GM18505 (cell line): ENCODE data around the gene SNX25.

Source experiments
- ATAC-seq: cut with Tn5 transposase; IDR thresholded peaks from one replicate; pipeline ENCODE4 v1.9.1; 2021; ENCODE audit not compliant: unreplicated experiment
- POLR2A ChIP-seq: IDR thresholded peaks from 4 replicates; pipeline ENCODE4 v1.6.1; 2011; ENCODE audit warnings: borderline replicate concordance; ENCODE audit not compliant: insufficient read depth, insufficient read length; ENCODE audit errors: extremely low read depth

The SNX25 gene

DNA sequence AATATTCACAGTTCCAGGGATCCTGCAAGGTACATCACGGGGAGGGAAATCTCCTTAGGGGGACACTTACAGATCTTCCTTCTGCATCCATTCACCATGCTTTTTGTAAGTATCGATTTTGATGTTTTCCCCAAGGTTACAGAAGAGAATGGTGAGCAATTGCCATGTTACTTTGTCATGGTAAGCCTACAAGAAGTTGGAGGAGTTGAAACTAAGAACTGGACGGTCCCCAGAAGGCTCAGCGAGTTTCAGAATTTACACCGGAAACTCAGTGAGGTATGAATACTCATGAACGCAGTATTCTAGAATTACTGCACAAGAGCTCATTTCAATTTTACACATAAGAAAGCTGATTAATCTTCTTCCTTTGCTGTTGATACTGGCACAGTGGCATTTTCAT, 132.4 kb downstream of the SNX25 start:
- peak; percentile 39 for ATAC-seq
- no peak for TF ChIP-seq POLR2A

DNA sequence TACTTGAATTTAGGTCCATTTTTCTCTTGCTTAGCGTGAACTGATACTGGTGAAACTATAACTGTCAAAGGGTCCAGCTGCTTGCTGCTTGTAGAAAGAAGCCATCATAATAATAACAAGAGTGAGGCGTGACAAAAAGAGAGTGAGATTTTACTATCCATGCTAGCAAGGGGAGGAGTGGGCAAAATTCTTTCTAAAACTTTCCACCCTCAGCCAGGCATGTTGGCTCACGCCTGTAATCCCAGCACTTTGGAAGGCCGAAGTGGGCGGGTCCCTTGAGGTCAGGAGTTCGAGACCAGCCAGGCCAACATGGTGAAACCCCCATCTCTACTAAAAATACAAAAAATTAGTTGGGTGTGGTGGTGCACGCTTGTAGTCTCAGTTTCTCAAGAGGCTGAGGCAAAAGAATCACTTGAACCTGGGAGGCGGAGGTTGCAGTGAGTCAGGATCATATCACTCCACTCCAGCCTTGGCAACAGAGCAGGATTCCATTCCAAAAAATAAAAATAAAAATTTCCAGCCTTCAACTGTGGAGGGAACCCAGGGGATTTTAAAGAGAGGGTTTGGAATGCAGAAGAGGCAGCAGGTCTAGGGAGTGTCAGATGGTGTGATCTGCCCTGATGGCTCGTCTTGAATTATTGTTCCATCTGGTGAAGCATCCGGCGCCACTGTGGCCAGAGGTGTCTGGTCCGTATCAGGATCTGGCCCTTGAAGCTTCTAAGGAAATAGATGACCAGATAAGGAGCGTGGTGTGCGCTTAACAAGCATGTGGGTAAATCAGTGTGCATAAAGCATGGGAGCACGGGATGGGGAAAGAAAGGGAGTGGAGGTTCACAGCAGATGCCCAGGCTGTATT, 134.6 kb downstream of the SNX25 start:
- no peak for TF ChIP-seq POLR2A
- no peak for ATAC-seq

DNA sequence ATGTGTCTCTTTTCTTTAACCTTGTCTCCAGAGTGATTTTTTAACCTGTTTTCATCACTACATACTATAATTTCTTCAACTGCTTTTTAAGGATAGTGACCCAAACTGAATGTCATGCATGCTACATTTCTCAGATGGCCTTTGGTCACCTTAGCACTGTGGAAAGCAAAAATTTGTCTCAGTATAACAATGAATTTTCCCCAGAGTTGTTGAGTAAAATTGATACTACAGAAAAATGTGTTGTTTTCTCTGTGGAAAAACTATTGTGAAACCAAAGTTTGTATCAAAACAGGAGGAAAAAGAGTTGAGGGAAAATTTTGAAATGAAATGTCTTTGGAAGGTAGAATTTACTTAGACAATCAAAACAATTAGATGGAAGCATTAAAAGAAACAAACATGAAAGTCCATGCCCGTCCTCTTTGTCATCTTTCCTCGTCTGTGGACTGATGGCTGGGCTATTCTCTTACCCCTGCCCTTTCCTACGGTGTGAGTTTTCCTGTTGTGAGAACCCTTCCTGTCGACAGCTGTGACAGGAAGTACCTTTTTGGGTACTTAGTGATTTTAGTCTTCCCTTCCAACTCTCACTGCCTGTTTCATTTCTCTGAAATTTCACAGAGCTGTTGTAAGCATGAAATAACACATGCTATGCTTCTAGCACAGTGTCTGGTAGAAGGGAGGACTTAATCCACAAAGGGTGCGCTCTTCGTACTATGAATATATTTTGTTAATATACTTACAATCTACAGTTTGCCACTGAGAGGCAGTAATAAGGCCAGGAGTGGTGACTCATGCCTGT, 135.5 kb downstream of the SNX25 start:
- TF ChIP-seq POLR2A, result no peak
- peak; percentile 52 for ATAC-seq

DNA sequence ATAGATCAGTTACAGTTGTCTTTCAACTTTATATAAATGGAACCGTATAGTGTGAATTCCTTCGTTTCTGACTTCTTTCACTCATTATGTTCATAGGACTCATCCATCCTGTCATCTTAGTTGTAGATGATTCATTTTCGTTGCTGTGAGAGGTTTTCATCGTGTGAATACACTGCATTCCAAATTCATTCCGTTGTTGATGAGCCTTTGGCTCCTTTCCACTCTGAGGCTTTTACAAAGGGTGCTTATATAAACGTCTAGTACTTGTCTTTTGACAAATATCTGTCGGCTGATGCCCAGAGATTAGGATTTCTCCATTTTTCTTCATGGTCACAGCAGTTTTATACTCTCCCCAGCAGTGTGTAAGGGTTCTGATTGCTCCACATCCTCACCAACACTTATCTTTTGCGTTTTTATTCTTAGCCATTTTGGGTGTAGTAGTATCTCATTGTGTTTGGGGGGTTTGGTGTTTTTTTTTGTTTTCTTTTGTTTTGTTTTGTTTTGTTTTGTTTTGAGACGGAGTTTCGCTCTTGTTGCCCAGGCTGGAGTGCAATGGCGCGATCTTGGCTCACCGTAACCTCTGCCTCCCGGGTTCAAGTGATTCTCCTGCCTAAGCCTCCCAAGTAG, 137.7 kb downstream of the SNX25 start:
- ATAC-seq, result no peak
- TF ChIP-seq POLR2A, result no peak

DNA sequence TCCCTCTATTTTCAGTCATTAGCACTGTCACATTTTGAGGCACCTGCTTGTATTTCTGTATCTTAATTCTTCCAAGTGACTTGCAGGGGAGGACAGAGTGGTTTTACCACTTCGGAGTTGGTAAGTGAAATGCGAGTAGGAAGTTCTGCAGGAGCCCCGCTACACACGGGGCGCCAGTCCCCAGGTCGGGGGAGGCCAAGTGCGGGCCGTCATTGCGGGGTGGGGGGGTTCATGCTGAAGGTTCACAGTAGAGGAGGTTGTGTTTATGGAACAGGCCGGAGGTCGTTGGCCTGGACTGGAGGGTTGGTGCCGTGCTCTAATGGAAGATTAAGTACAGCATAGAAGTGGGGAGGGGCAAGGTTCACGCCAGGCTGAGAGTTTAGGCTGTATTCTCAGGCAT, 142.3 kb downstream of the SNX25 start:
- TF ChIP-seq POLR2A, result no peak
- no peak for ATAC-seq

DNA sequence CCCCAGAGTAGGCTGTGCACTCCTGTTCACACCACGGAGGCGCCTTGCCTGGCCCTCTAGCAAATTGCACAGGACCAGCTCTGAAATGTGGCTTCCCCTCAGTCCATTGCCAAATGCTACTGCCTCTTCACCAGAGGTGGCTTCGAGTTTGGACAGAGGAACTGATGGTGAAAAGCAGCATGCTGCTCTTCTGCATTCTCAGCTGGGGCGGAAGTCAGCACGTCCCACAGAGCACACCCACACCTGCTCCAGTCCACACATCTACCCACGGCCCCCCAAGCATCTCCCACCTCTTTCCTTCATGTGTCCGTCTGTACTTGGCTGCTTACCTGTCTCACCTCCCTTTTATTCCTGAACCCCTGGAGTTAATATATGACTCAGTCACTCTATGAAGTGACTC, 142.8 kb downstream of the SNX25 start:
- ATAC-seq, result no peak

DNA sequence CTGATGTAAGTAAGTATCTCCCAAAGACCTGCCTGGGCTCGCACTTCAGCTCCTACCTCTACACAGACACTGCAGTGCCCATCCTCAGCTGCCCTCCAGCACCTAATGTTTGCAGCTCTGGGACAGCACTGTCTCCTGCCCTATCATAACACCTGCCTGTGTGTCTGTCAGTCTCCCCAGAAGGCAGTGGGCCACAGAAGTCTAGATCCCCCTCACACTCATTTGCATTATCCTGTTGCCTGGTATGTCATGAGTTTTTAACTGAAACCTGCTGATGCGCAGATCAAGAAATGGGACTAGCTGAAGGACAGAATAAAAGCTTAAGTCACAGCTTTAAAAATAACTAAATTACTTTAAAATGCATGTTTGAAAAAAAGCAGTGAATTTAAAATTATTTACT, 143.3 kb downstream of the SNX25 start:
- TF ChIP-seq POLR2A, result no peak
- no peak for ATAC-seq

More for the DNA sequence above, 142.8 kb downstream of the SNX25 start:
- no peak for TF ChIP-seq POLR2A

DNA sequence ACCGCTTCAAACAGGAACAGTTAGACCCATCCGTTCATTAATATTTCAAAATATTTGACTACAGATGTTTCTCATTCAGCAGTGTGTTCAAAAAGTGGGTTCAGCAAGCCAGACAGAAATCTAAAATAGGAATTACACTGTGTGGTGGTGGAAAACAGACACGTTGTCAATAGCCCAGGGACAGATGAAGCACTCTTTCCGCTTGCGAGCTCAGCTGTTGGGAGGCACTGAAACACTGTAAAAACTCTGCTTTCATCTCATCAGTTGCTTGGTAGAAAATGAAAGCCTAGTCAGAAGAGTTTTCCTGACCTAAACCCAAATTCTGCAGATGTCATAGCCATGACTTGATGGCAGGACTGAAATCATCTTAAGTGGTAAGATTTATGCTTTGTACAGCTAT, 147.8 kb downstream of the SNX25 start:
- TF ChIP-seq POLR2A, result no peak
- no peak for ATAC-seq

DNA sequence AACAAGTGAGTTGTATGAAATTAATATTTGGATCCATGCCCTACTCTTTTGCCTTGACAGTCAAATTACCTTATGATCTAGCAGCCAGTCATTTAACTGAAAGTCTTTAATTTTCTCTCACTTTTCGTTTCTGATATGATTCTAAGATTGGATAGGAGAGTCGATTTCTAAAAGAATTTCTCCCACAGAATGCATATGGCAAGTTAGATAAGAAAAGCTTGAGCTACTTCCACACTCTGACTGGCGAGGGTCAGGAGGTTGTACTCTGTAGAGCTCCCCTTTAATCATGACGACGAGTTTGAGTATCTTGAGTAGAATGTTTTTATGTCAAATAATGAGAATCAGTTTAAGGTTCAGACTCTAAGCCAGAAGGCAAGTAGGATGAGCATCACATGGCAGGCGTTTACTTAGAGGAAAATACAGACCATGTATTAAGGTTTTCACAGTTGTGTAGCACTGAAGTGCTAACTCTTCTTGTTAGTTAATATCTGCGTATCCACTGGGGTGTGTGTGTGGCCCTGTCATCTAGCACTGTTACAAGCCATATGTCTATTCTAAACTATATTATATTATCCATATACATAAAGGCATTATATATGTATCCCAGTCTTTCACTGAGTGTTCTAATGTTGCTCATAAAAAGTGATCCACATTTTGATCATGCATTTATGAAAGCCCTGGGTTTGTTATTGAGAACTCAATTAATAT, 148.5 kb downstream of the SNX25 start:
- ATAC-seq, result no peak
- no peak for TF ChIP-seq POLR2A

DNA sequence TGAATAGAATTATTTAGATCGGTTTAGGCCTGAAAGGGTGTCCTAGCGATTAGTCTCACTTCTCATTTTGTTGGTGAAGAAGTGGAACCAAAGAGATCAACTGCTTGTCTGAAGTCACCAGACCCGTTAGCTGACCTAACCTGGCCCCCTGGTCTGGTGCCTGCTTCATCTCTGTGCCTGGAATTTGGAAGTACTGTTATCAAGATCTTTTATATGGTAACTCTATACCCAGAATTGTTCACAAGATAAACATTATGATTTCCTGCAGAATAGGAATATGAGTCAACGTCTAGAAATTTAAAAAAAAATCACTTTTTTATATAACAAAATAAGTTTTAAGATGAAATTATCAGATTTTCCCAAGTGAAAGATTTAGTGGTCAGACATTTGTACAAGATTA, 149.1 kb downstream of the SNX25 start:
- no peak for TF ChIP-seq POLR2A

DNA sequence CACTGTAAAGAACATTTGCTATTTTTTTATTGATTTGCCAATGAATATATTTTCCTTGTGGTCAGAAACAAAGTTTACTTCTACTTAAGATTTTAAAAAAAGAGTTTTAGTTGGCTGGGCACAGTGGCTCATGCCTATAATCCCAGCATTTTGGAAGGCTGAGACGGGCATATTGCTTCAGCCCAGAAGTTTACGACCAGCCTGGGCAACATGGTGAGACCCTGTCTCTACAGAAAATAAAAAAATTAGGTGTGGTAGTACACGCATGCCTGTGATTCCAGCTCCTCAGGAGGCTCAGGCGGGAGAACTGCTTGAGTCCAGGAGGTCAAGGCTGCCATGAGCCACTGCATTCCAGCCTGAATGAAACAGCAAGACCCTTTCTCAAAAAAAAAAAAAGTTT, 149.6 kb downstream of the SNX25 start:
- no peak for ATAC-seq
- TF ChIP-seq POLR2A, result no peak

More for the DNA sequence above, 149.1 kb downstream of the SNX25 start:
- no peak for ATAC-seq

DNA sequence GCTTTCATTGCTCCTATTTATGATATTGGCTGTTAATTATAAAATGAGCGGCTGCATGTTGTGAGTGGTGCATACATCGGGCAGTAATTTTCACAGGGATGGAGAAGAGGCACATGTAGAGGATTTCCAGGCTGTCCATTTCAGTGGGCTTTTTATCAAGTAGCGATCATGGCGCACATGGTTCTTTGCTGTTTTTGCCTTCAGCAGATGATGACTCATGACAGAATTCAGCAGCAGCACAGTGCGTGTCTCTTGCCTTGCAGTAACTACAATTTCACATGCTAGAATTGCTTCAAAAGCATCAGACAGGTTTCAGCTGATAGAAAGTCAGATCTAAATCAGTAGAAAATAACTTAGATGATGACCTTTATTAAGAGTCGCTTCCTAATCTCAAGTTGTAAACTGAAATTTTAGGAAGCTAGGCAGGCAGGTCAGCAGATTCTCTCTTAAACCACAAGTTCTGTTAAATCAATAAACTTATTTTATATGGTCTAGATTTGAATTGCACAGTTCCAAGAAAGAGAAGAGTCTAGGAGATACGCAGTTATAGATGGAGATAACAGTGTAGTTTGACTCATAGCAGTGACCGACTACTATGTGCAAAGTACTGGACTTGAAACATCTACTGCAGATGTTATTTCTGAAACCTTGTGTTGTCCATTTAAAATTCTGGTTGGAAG, 150.5 kb downstream of the SNX25 start:
- no peak for TF ChIP-seq POLR2A
- no peak for ATAC-seq
